Lung (tissue), 12 donors: ENCODE data around the gene MARCHF7. TPM values are rescaled to one million over a fixed set of nuclear protein-coding genes. Genes with fewer than 3 reads are reported as not detected.
A peak's percentile ranks its signal among the peaks of the same experiment; 100 is the strongest.
"Not testable (repeated sequence)": the region's sequence is repeated elsewhere in the genome, so short reads cannot be mapped to it uniquely, and the experiment has no call there.

Experiments used
- ATAC-seq: fragments of 200-7000 bp; cut with Tn5 transposase; one replicate; pipeline ENCODE4 v1.9.1; 2020; ENCODE audit warnings: moderate number of reproducible peaks; ENCODE audit not compliant: insufficient read depth, low FRiP score
- DNase-seq, 3 donors: peaks; one replicate each; pipeline ENCODE4 v3.0.0-alpha.2; 2013 to 2017
- H3K27ac ChIP-seq, 2 donors: one replicate each; pipeline ENCODE4 v1.5.1; 2013; ENCODE audit warnings: mild to moderate bottlenecking in 2 of 2, moderate library complexity in 2 of 2, control low read depth in 1 of 2, inconsistent platforms in 1 of 2, low read depth in 1 of 2, low read length in 1 of 2
- H3K27me3 ChIP-seq, 3 donors: one replicate each; pipeline ENCODE4 v1.5.1; 2013; ENCODE audit warnings: low read length in 2 of 3; ENCODE audit not compliant: control insufficient read depth in 3 of 3, insufficient read depth in 3 of 3
- H3K36me3 ChIP-seq, 4 donors: one replicate each; pipeline ENCODE4 v1.5.1; 2013; ENCODE audit warnings: low read length in 4 of 4, mild to moderate bottlenecking in 1 of 4, moderate library complexity in 1 of 4; ENCODE audit not compliant: control insufficient read depth in 4 of 4, insufficient read depth in 4 of 4
- H3K4me1 ChIP-seq, 5 donors: one replicate each; pipeline ENCODE4 v1.5.1; 2013; ENCODE audit warnings: low read length in 5 of 5, mild to moderate bottlenecking in 2 of 5, moderate library complexity in 1 of 5; ENCODE audit not compliant: control insufficient read depth in 5 of 5, insufficient read depth in 5 of 5
- H3K4me3 ChIP-seq: one replicate; pipeline ENCODE4 v1.5.1; 2013; ENCODE audit warnings: mild to moderate bottlenecking, control low read depth, moderate library complexity
- H3K9ac ChIP-seq, 2 donors: one replicate each; pipeline ENCODE4 v1.5.1; 2013; ENCODE audit warnings: low read length in 2 of 2, control low read depth in 1 of 2; ENCODE audit not compliant: insufficient read depth in 1 of 2
- H3K9me3 ChIP-seq, 4 donors: one replicate each; pipeline ENCODE4 v1.5.1; 2013; ENCODE audit warnings: low read length in 3 of 4, mild to moderate bottlenecking in 1 of 4, moderate library complexity in 1 of 4; ENCODE audit not compliant: control insufficient read depth in 4 of 4, insufficient read depth in 3 of 4
- CTCF ChIP-seq: IDR thresholded peaks from 2 replicates; pipeline ENCODE4 v1.5.1; 2012; ENCODE audit warnings: mild to moderate bottlenecking; ENCODE audit errors: control extremely low read depth, extremely low read depth
- WGBS, 2 donors: extraction: QIAGEN DNeasy Blood & Tissue Kit; methylation state at CpG; one replicate each; pipeline ENCODE4 v1.1.7; 2013; 5-methylcytosine and 5-hydroxymethylcytosine counted together
- polyA plus RNA-seq, 2 donors: library from polyadenylated mRNA; stranded (reverse); fragments of 200-250 nt; gene quantifications; one replicate each; pipeline ENCODE4 v1.2.1, GENCODE V29; 2013
- total RNA-seq, 2 donors: library from RNA; depleted of rRNA in 1 of 2; stranded (reverse); fragments of >200 nt in 1 of 2; gene quantifications; one replicate each; pipeline ENCODE4 v1.2.1, GENCODE V29; 2014 to 2021
- donor health status: control.
- donor health status: control.
- donor health status: Bipolar disorder and iron deficiency.
- donor health status: healthy.
- donor health status: DM: yes; HTN: yes; CAD: no.

Gene MARCHF7
- total and polyA plus RNA-seq, 4 donors = 22.6 to 168 (median 55.4) TPM

GRCh38 chr2:159742846-159743245 is 30.5 kb downstream of the MARCHF7 start:
- peaks cover 3 to 25% (median 23%) of the 10 kb centered on the region in 4 donors for H3K36me3 ChIP-seq
- no peaks in the 10 kb centered on the region for H3K9me3 ChIP-seq
- peaks cover 0 to 7% (median 0%) of the 10 kb centered on the region in 5 donors for H3K4me1 ChIP-seq
- ATAC-seq (no peak), DNase-seq (no peak)
- no peaks in the 10 kb centered on the region for H3K27me3 ChIP-seq
- no peak for TF ChIP-seq CTCF
- no peak overlapping the region for H3K9ac ChIP-seq
- H3K4me3 ChIP-seq = no peak overlapping the region
- WGBS, 2 donors = 95% methylated on average over 6 of the region's 6 CpGs
- no peak overlapping the region for H3K27ac ChIP-seq

GRCh38 chr2:159744363-159744762 is 32.1 kb downstream of the MARCHF7 start:
- DNase-seq (no peak), ATAC-seq (no peak)
- Histone ChIP-seq H3K27me3 (no peaks in the 10 kb centered on the region), H3K9ac (no peak overlapping the region), H3K27ac (peak overlapping the region in 1 of 2 donors; percentile 29), H3K4me1 (peaks cover 0 to 2% (median 0%) of the 10 kb centered on the region in 5 donors), H3K9me3 (peaks cover 0 to 1% (median 0%) of the 10 kb centered on the region in 4 donors), H3K36me3 (peaks cover 15 to 26% (median 22%) of the 10 kb centered on the region in 4 donors), H3K4me3 (no peak overlapping the region)
- 47 to 71% methylated on average over 3 of the region's 3 CpGs for WGBS, 2 donors
- no peak for TF ChIP-seq CTCF

GRCh38 chr2:159745237-159745636 is 32.9 kb downstream of the MARCHF7 start:
- not testable (repeated sequence) for H3K4me1 ChIP-seq, H3K9ac ChIP-seq, DNase-seq, H3K27ac ChIP-seq, H3K4me3 ChIP-seq, H3K27me3 ChIP-seq, ATAC-seq, H3K9me3 ChIP-seq
- H3K36me3 ChIP-seq = peaks cover 17 to 29% (median 24%) of the 10 kb centered on the region in 4 donors
- 93 to 95% methylated on average over 11 of the region's 11 CpGs for WGBS, 2 donors

- DNase-seq (no peak), ATAC-seq (no peak)
- no peak overlapping the region for H3K27ac ChIP-seq
Observed at GRCh38 chr2:159748089-159748488, 35.8 kb downstream of the MARCHF7 start.

More at GRCh38 chr2:159748089-159748488, 35.8 kb downstream of the MARCHF7 start:
- no peaks in the 10 kb centered on the region for H3K27me3 ChIP-seq
- peaks cover 21 to 40% (median 28%) of the 10 kb centered on the region in 4 donors for H3K36me3 ChIP-seq
- H3K9ac ChIP-seq = no peak overlapping the region
- H3K4me1 ChIP-seq = peaks cover 0 to 4% (median 0%) of the 10 kb centered on the region in 5 donors
- H3K4me3 ChIP-seq = no peak overlapping the region
- peaks cover 0 to 1% (median 0%) of the 10 kb centered on the region in 4 donors for H3K9me3 ChIP-seq
- TF ChIP-seq CTCF = no peak
- 98% methylated on average over 9 of the region's 9 CpGs for WGBS, 2 donors
